ENCODE measurements around the gene B3GNT3. TPM values are rescaled to one million over a fixed set of nuclear protein-coding genes. Genes with fewer than 3 reads are reported as not detected.

The B3GNT3 gene
- total RNA-seq, 4 donors from 2014 or later, result 2.9 to 18.3 (median 10.7) TPM

- intact Hi-C loops (cut with DNase I; ENCODE audit: low total_unique reads), result no loop called here
- 87 to 91% methylated on average over 8 of the region's 8 CpGs for WGBS, 2 donors
- no peak for TF ChIP-seq CTCF (IDR thresholded peaks at IDR 0.05)
- TF ChIP-seq POLR2A (IDR thresholded peaks at IDR 0.05), result no peak
- no peak overlapping the region for H3K4me3 ChIP-seq (ENCODE audit: low read depth, poor library complexity, severe bottlenecking)
- DNase-seq (ENCODE audit: low spot score in 2 of 2), result no peak
These were observed 51.2 kb downstream of the B3GNT3 start for GRCh38 chr19:17846146-17846545.

GRCh38 chr19:17847538-17848366, 52.8 kb downstream of the B3GNT3 start, which contains the start of gene JAK3:
JAK3 (minus strand) TSS chr19:17847982; CDS start chr19:17844417, 3,565 bp downstream.
- 9 to 16% methylated on average over 32 to 39 of the region's 40 CpGs for WGBS, 2 donors
- no peak for TF ChIP-seq POLR2A (IDR thresholded peaks at IDR 0.05)
- peak within 1 kb of the TSS; percentile 5 for H3K4me3 ChIP-seq (ENCODE audit: low read depth, poor library complexity, severe bottlenecking)
- intact Hi-C loops (cut with DNase I; ENCODE audit: low total_unique reads), result no loop called here
- DNase-seq (ENCODE audit: low spot score in 2 of 2), result no peak

- WGBS, 2 donors, result 58 to 64% methylated on average over 14 of the region's 14 CpGs
- TF ChIP-seq CTCF (IDR thresholded peaks at IDR 0.05) (no peak), POLR2A (IDR thresholded peaks at IDR 0.05) (no peak)
- intact Hi-C loops (cut with DNase I; ENCODE audit: low total_unique reads), result no loop called here
- no peak overlapping the region for H3K4me3 ChIP-seq (ENCODE audit: low read depth, poor library complexity, severe bottlenecking)
- no peak for DNase-seq (ENCODE audit: low spot score in 2 of 2)
These were observed 53.8 kb downstream of the B3GNT3 start for GRCh38 chr19:17848595-17849292.

- intact Hi-C loops (cut with DNase I; ENCODE audit: low total_unique reads), result loop anchor here (10.0 kb wide), 1 partner anchor 149 kb away; no protein-coding TSS in a partner anchor
- H3K4me3 ChIP-seq (ENCODE audit: low read depth, poor library complexity, severe bottlenecking), result no peak overlapping the region
- DNase-seq (ENCODE audit: low spot score in 2 of 2), result no peak
- WGBS, 2 donors, result 77 to 84% methylated on average over 6 of the region's 6 CpGs
- no peak for TF ChIP-seq CTCF (IDR thresholded peaks at IDR 0.05)
- TF ChIP-seq POLR2A (IDR thresholded peaks at IDR 0.05), result no peak
These were observed 59.1 kb downstream of the B3GNT3 start for GRCh38 chr19:17854061-17854460.

- WGBS, 2 donors, result 11 to 17% methylated on average over 24 to 29 of the region's 29 CpGs
- H3K4me3 ChIP-seq (ENCODE audit: low read depth, poor library complexity, severe bottlenecking), result no peak overlapping the region
- DNase-seq (ENCODE audit: low spot score in 2 of 2), result peak; percentile 77 to 97
- TF ChIP-seq CTCF (IDR thresholded peaks at IDR 0.05) (peak in 1 of 3 donors; percentile 93), POLR2A (IDR thresholded peaks at IDR 0.05) (no peak)
- intact Hi-C loops (cut with DNase I; ENCODE audit: low total_unique reads), result loop anchor here (10.0 kb wide), 1 partner anchor 151 kb away; no protein-coding TSS in a partner anchor
These were observed 60.6 kb downstream of the B3GNT3 start for GRCh38 chr19:17855280-17856152.
